ENCODE measurements around the gene OAS1.

OAS1 gene

GRCh38 chr12:112937741-112938719 lies 31.3 kb downstream of the OAS1 start, which contains the start of gene OAS3:
Gene OAS3 (plus strand): TSS chr12:112938474. CDS start chr12:112938531, 57 bp downstream.
- ChIA-PET CTCF (no interaction called here), POLR2A (interaction anchor here (0.6 kb wide), 1 partner anchor 11 kb away, joined by 4 read pairs; no protein-coding TSS in a partner anchor)
- peak; percentile 4 for DNase-seq (ENCODE audit: low read depth, low spot score)
- TF ChIP-seq, protein P1, sequence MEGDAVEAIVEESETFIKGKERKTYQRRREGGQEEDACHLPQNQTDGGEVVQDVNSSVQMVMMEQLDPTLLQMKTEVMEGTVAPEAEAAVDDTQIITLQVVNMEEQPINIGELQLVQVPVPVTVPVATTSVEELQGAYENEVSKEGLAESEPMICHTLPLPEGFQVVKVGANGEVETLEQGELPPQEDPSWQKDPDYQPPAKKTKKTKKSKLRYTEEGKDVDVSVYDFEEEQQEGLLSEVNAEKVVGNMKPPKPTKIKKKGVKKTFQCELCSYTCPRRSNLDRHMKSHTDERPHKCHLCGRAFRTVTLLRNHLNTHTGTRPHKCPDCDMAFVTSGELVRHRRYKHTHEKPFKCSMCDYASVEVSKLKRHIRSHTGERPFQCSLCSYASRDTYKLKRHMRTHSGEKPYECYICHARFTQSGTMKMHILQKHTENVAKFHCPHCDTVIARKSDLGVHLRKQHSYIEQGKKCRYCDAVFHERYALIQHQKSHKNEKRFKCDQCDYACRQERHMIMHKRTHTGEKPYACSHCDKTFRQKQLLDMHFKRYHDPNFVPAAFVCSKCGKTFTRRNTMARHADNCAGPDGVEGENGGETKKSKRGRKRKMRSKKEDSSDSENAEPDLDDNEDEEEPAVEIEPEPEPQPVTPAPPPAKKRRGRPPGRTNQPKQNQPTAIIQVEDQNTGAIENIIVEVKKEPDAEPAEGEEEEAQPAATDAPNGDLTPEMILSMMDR (IDR thresholded peaks at IDR 0.05; ENCODE audit: insufficient read depth, low read length, missing control alignments), result no peak
- peak within 1 kb of the TSS; percentile 66 for H3K4me3 ChIP-seq (ENCODE audit: low read depth, low read length)

DNA sequence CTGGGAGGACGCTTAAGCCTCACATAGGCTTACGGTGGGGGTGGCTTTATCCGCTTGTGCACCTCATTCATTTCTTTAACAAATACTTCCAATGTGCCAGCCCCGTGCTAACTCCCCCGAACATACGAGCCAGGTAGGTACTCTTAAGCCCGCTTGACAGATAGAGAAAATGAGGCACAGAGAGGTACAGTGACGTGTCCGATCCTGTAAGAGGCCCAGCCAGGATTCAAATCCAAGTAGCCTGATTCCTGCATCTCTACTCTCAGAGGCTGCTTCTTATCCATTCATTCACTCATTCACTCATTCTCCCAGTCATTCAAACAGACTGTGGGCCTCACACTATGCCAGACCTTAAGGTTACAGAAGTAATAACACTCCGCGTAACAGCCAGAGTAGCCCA lies 32.0 kb downstream of the OAS1 start:
- H3K4me3 ChIP-seq (ENCODE audit: low read depth, low read length), result peak overlapping the region; percentile 66
- CTCF ChIA-PET, result no interaction called here
- POLR2A ChIA-PET, result interaction anchor here (0.6 kb wide), 1 partner anchor 10 kb away, joined by 4 read pairs; no protein-coding TSS in a partner anchor
- TF ChIP-seq, protein P1 (IDR thresholded peaks at IDR 0.05; ENCODE audit: insufficient read depth, low read length, missing control alignments), result no peak
- DNase-seq (ENCODE audit: low read depth, low spot score), result no peak

GRCh38 chr12:112939761-112940381 lies 33.1 kb downstream of the OAS1 start:
- ChIA-PET POLR2A (no interaction called here), CTCF (interaction anchor here (1.0 kb wide), 1 partner anchor 53 kb away, joined by 3 read pairs; no protein-coding TSS in a partner anchor)
- TF ChIP-seq, protein P1 (IDR thresholded peaks at IDR 0.05; ENCODE audit: insufficient read depth, low read length, missing control alignments), result no peak
- H3K4me3 ChIP-seq (ENCODE audit: low read depth, low read length), result no peak overlapping the region; the same call in 1 of the 2 replicates
- DNase-seq (ENCODE audit: low read depth, low spot score), result no peak

- POLR2A ChIA-PET, result no interaction called here
- no peak for DNase-seq (ENCODE audit: low read depth, low spot score)
- TF ChIP-seq, protein P1 (IDR thresholded peaks at IDR 0.05; ENCODE audit: insufficient read depth, low read length, missing control alignments), result no peak
- CTCF ChIA-PET, result no interaction called here
- no peak overlapping the region for H3K4me3 ChIP-seq (ENCODE audit: low read depth, low read length)
Measured at GRCh38 chr12:112941528-112942335, 35.0 kb downstream of the OAS1 start.

GRCh38 chr12:112942572-112942971 lies 35.8 kb downstream of the OAS1 start:
- CTCF ChIA-PET, result interaction anchor here (1.3 kb wide), 1 partner anchor 51 kb away, joined by 4 read pairs; no protein-coding TSS in a partner anchor

More at GRCh38 chr12:112942572-112942971, 35.8 kb downstream of the OAS1 start:
- DNase-seq (ENCODE audit: low read depth, low spot score), result no peak
- POLR2A ChIA-PET, result no interaction called here
- H3K4me3 ChIP-seq (ENCODE audit: low read depth, low read length), result no peak overlapping the region
- TF ChIP-seq, protein P1 (IDR thresholded peaks at IDR 0.05; ENCODE audit: insufficient read depth, low read length, missing control alignments), result no peak

Measured in AG04449 (cell line).